Measurements from ENCODE around the gene TAB3. TPM values are rescaled to one million over a fixed set of nuclear protein-coding genes. Genes with fewer than 3 reads are reported as not detected.

The TAB3 gene
- total RNA-seq, 1 donor from 2014 or later, result 20.0 TPM

- no peaks in the 10 kb centered on the region for H3K36me3 Mint-ChIP-seq
- H3K4me3 Mint-ChIP-seq, result no peak overlapping the region
- DNase-seq (ENCODE audit: low spot score), result no peak
- H3K27me3 Mint-ChIP-seq (ENCODE audit: insufficient read depth, low read depth), result no peaks in the 10 kb centered on the region
- H2AFZ ChIP-seq (replicated peaks), result no peak overlapping the region
- H3K36me3 ChIP-seq, result no peaks in the 10 kb centered on the region
- no peak overlapping the region for H3K9ac ChIP-seq
- peaks cover 3% of the 10 kb centered on the region for H3K4me1 ChIP-seq
- H3K4me3 ChIP-seq, result no peak overlapping the region
- no peak overlapping the region for H3K27ac ChIP-seq
- H3K9me3 Mint-ChIP-seq, result no peaks in the 10 kb centered on the region
- H3F3A ChIP-seq (ENCODE audit: low read depth), result no peaks in the 10 kb centered on the region
- TF ChIP-seq EZH2phosphoT487 (IDR thresholded peaks at IDR 0.05) (no peak), CTCF (IDR thresholded peaks at IDR 0.05) (no peak), EZH2 (IDR thresholded peaks at IDR 0.05) (no peak)
- no peaks in the 10 kb centered on the region for H3K27me3 ChIP-seq
- H3K9me3 ChIP-seq (ENCODE audit: low read depth), result no peaks in the 10 kb centered on the region
- no peak overlapping the region for H3K27ac Mint-ChIP-seq
- H3K4me1 Mint-ChIP-seq, result no peaks in the 10 kb centered on the region
- H3K79me2 ChIP-seq (ENCODE audit: low read depth), result peaks cover 4% of the 10 kb centered on the region
- no peak overlapping the region for H3K4me2 ChIP-seq
- no peaks in the 10 kb centered on the region for H4K20me1 ChIP-seq (ENCODE audit: low read depth)
These were observed 14.2 kb downstream of the TAB3 start for GRCh38 chrX:30874851-30875250.

- Histone ChIP-seq H3K27me3 (no peaks in the 10 kb centered on the region), H4K20me1 (ENCODE audit: low read depth) (no peaks in the 10 kb centered on the region), H3F3A (ENCODE audit: low read depth) (no peaks in the 10 kb centered on the region), H3K4me1 (peaks cover 3% of the 10 kb centered on the region), H2AFZ (replicated peaks) (no peak overlapping the region), H3K4me3 (no peak overlapping the region), H3K9ac (no peak overlapping the region), H3K4me2 (no peak overlapping the region), H3K9me3 (ENCODE audit: low read depth) (no peaks in the 10 kb centered on the region), H3K79me2 (ENCODE audit: low read depth) (no peaks in the 10 kb centered on the region), H3K27ac (no peak overlapping the region), H3K36me3 (no peaks in the 10 kb centered on the region)
- Mint-ChIP-seq H3K27me3 (ENCODE audit: insufficient read depth, low read depth) (no peaks in the 10 kb centered on the region), H3K4me1 (no peaks in the 10 kb centered on the region), H3K27ac (no peak overlapping the region), H3K9me3 (no peaks in the 10 kb centered on the region), H3K36me3 (no peaks in the 10 kb centered on the region), H3K4me3 (no peak overlapping the region)
- TF ChIP-seq CTCF (IDR thresholded peaks at IDR 0.05), result no peak
- no peak for TF ChIP-seq EZH2 (IDR thresholded peaks at IDR 0.05)
- TF ChIP-seq EZH2phosphoT487 (IDR thresholded peaks at IDR 0.05), result no peak
- DNase-seq (ENCODE audit: low spot score), result no peak
These were observed 18.5 kb downstream of the TAB3 start for GRCh38 chrX:30870572-30870971.

- no peaks in the 10 kb centered on the region for H3K36me3 Mint-ChIP-seq
- TF ChIP-seq EZH2phosphoT487 (IDR thresholded peaks at IDR 0.05) (no peak), EZH2 (IDR thresholded peaks at IDR 0.05) (no peak), CTCF (IDR thresholded peaks at IDR 0.05) (no peak)
These were observed 23.4 kb downstream of the TAB3 start for GRCh38 chrX:30865612-30866011.

More at GRCh38 chrX:30865612-30866011, 23.4 kb downstream of the TAB3 start:
- Histone ChIP-seq H3K4me1 (no peaks in the 10 kb centered on the region), H3K9me3 (ENCODE audit: low read depth) (no peaks in the 10 kb centered on the region), H3K4me3 (no peak overlapping the region), H3K9ac (no peak overlapping the region), H3K4me2 (no peak overlapping the region), H3K27ac (no peak overlapping the region), H2AFZ (replicated peaks) (no peak overlapping the region), H3K36me3 (no peaks in the 10 kb centered on the region), H4K20me1 (ENCODE audit: low read depth) (no peaks in the 10 kb centered on the region), H3K79me2 (ENCODE audit: low read depth) (no peaks in the 10 kb centered on the region), H3F3A (ENCODE audit: low read depth) (no peaks in the 10 kb centered on the region), H3K27me3 (no peaks in the 10 kb centered on the region)
- H3K4me3 Mint-ChIP-seq, result no peak overlapping the region
- H3K27ac Mint-ChIP-seq, result no peak overlapping the region
- no peaks in the 10 kb centered on the region for H3K27me3 Mint-ChIP-seq (ENCODE audit: insufficient read depth, low read depth)
- DNase-seq (ENCODE audit: low spot score), result no peak
- H3K9me3 Mint-ChIP-seq, result no peaks in the 10 kb centered on the region
- H3K4me1 Mint-ChIP-seq, result no peaks in the 10 kb centered on the region
